CD4-positive, alpha-beta T cell treated with Interleukin-4 for 1 hour (primary cell): ENCODE results near the gene LGALS3.

Source experiments
- DNase-seq, 2 donors: peaks; one replicate each; pipeline ENCODE4 v3.0.0-alpha.2; 2020 to 2022

LGALS3 gene

GRCh38 chr14:55191203-55192053 lies 62.4 kb downstream of the LGALS3 start, which contains the start of gene DLGAP5:
TSS of gene DLGAP5 (minus strand) at chr14:55191585. CDS start at chr14:55189179, 2,406 bp downstream.
- peak; percentile 92 to 95 for DNase-seq

- no peak for DNase-seq
Observed at GRCh38 chr14:55192054-55192621, 63.1 kb downstream of the LGALS3 start.

GRCh38 chr14:55194656-55195355 lies 65.8 kb downstream of the LGALS3 start:
- no peak for DNase-seq
